Stimulated activated memory B cell treated with anti-CD40 and anti-IgM and Interleukin-4, amounts not matched to agents 10 μg/mL and 1 μg/mL and 100 μg/mL, for 72 hours (primary cell): ENCODE results near the gene PEX3.
"Not testable (repeated sequence)": the region's sequence is repeated elsewhere in the genome, so short reads cannot be mapped to it uniquely, and the experiment has no call there.

ENCODE experiments used
- ATAC-seq: fragments of 150-1000 bp; cut with Tn5 transposase; 2 replicates; pipeline ENCODE4 v1.10.0; 2021
- H3K27ac Mint-ChIP-seq: one replicate; pipeline ENCODE4 v1.8.0; 2022; ENCODE audit warnings: mild to moderate bottlenecking, mixed read lengths
- H3K27me3 Mint-ChIP-seq: one replicate; pipeline ENCODE4 v1.8.0; 2022; ENCODE audit warnings: mixed read lengths
- H3K36me3 Mint-ChIP-seq: one replicate; pipeline ENCODE4 v1.8.0; 2022; ENCODE audit warnings: mixed read lengths
- H3K4me1 Mint-ChIP-seq: one replicate; pipeline ENCODE4 v1.8.0; 2022; ENCODE audit warnings: mixed read lengths
- H3K4me3 Mint-ChIP-seq: one replicate; pipeline ENCODE4 v1.8.0; 2022; ENCODE audit warnings: mild to moderate bottlenecking, moderate library complexity, mixed read lengths
- H3K9me3 Mint-ChIP-seq: one replicate; pipeline ENCODE4 v1.8.0; 2022; ENCODE audit warnings: mixed read lengths

The PEX3 gene

GRCh38 chr6:143510326-143510725 lies 59.7 kb downstream of the PEX3 start:
- Mint-ChIP-seq H3K36me3 (peaks cover 24% of the 10 kb centered on the region), H3K4me1 (peaks cover 34% of the 10 kb centered on the region), H3K27ac (peak overlapping the region; percentile 95), H3K4me3 (peak overlapping the region; percentile 92)
- H3K9me3 Mint-ChIP-seq, ATAC-seq, H3K27me3 Mint-ChIP-seq: not testable (repeated sequence)

DNA sequence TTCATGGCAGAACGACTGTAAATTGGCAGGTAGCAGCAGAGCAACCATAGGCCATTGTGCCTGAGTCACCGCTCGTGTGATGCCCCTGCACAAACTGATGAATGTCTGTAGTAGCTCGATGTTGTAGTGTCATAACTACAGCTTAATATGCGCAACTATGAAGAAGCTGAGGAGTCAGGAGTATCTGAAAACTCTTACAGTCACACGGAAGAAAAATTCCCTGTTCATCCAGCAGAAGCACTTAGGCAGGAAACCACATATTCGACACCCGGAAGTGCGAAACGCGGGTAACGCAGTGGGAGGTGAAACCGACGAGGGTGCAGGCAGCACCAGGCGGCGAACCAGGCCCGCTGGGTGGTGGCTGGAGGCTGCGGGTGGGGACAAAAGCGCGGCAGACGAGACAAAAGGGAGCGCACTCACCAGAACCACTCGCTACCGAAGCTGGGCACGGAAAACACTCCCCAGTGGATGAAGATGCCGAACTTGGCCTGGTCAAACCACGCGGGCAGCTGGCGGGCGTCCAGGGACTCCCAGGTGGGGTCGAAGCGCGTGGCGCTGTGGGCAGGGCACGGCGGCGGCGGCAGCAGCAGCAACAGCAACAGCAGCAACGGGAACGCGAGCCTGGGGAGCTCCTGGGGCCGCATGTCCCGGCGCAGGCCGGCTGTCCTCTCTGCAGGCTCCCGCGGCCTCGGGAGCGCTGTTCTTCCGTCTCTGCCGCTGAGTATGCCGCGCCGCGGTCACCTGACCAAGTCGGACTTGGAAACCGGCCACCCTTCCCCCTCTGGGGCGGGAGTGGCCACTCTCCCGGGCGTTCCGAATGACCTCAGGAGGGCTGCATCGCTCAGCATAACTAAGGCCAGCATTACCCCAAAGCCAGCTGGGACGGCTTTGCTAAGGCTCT lies 60.6 kb downstream of the PEX3 start, which contains the start of gene FUCA2:
TSS of gene FUCA2 (minus strand) at position 730 of the 901 bp plus-strand sequence. CDS start at position 644, 86 bp downstream.
- H3K4me3 Mint-ChIP-seq, result peak within 1 kb of the TSS; percentile 92
- peaks cover 14% of the 10 kb centered on the region for H3K36me3 Mint-ChIP-seq
- no peaks in the 10 kb centered on the region for H3K27me3 Mint-ChIP-seq
- peak; percentile 82 for ATAC-seq
- no peaks in the 10 kb centered on the region for H3K9me3 Mint-ChIP-seq
- H3K27ac Mint-ChIP-seq, result peak within 1 kb of the TSS; percentile 95
- peaks cover 25% of the 10 kb centered on the region for H3K4me1 Mint-ChIP-seq

- Mint-ChIP-seq H3K27ac (no peak overlapping the region), H3K4me3 (peak overlapping the region; percentile 17), H3K4me1 (peaks cover 22% of the 10 kb centered on the region), H3K9me3 (no peaks in the 10 kb centered on the region), H3K36me3 (no peaks in the 10 kb centered on the region), H3K27me3 (no peaks in the 10 kb centered on the region)
- ATAC-seq, result no peak
These were observed 62.8 kb downstream of the PEX3 start for GRCh38 chr6:143513410-143513809.

DNA sequence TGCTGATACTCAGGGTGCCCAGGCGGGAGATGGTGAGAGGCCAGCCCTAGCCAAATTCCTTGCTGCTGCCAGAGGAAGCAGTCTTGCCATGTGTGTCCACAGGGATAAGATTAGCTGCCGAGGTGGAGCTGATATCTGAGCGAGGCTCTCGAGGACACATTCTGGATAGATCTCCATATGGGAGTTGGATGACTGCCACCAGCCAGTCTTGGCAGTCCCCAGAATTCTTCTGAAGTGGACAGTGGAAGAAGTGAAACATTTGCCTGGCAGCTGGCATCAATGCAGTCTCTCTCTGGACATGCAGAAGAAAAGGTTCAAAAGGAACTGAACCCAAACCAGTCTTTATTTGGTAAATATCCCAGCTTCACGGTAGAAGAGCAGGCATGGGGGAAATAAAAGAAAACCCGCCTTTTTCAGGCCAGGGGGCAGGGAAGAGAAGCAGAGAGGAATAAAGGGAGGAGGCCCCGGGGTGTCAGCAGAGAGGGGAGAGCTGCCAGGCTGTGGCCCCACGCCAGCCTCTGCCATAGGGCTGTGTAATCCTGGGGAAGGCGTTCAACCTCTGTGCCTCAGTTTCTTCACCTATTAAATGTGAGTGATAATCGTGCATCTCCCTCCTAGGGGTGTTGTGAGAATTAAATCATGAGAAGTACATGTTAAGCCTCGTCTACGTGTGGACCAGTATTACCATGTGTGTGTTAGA lies 64.6 kb downstream of the PEX3 start:
- Mint-ChIP-seq H3K27me3 (no peaks in the 10 kb centered on the region), H3K4me1 (peaks cover 13% of the 10 kb centered on the region), H3K4me3 (no peak overlapping the region), H3K36me3 (no peaks in the 10 kb centered on the region), H3K9me3 (no peaks in the 10 kb centered on the region), H3K27ac (no peak overlapping the region)
- no peak for ATAC-seq

DNA sequence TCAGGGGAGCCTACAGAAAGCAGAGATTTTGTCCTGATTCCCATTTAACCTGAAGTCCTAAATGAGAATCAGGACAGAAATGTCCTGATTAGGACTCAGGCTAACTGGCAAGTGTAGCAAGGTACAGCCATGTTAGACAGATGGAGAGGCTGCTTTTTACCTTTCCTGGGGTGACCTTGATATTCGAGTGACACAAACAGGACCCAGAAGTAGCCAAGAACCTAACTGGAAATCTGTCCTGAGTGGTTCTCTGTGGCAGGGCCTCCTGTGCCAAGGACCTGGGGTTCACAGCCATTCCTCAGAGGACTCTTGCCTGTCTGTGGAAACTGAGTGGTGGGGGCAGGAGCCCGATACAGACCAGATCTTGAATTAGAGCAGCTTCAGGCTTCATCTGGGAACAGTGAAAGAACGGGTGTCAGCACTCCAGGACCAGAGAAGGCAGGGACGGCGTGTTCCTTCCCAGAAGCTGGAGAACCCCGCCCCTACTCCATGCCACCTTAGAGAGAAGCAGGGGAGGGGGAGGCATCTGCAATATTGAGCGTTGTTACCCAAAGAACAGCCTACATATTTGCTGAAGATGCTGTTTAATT lies 65.3 kb downstream of the PEX3 start:
- peaks cover 13% of the 10 kb centered on the region for H3K4me1 Mint-ChIP-seq
- H3K27ac Mint-ChIP-seq, result no peak overlapping the region
- H3K36me3 Mint-ChIP-seq, result no peaks in the 10 kb centered on the region
- no peaks in the 10 kb centered on the region for H3K27me3 Mint-ChIP-seq
- ATAC-seq, result no peak
- H3K4me3 Mint-ChIP-seq, result no peak overlapping the region
- no peaks in the 10 kb centered on the region for H3K9me3 Mint-ChIP-seq

- no peaks in the 10 kb centered on the region for H3K9me3 Mint-ChIP-seq
- H3K4me1 Mint-ChIP-seq, result peaks cover 13% of the 10 kb centered on the region
- peak overlapping the region; percentile 57 for H3K27ac Mint-ChIP-seq
- H3K27me3 Mint-ChIP-seq, result no peaks in the 10 kb centered on the region
- no peak for ATAC-seq
- no peak overlapping the region for H3K4me3 Mint-ChIP-seq
- H3K36me3 Mint-ChIP-seq, result no peaks in the 10 kb centered on the region
These were observed 66.3 kb downstream of the PEX3 start for GRCh38 chr6:143516690-143517446.

DNA sequence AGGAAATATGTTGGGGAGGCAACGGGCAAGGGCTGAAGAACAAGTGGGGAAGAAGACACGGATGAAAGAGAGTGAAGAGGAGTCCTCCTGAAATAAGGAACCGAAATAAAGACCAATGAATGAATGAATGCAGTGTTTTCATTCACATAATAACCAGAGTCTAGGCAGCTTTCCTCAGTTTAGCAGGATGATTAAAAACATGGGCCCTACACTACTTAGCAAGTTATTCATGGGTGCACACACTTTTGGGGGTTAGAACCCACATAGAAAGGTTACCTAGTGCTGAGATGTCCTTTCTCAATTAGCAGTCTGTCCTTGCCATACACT lies 66.8 kb downstream of the PEX3 start:
- Mint-ChIP-seq H3K4me1 (peaks cover 13% of the 10 kb centered on the region), H3K27me3 (no peaks in the 10 kb centered on the region), H3K27ac (no peak overlapping the region), H3K36me3 (no peaks in the 10 kb centered on the region), H3K4me3 (no peak overlapping the region), H3K9me3 (no peaks in the 10 kb centered on the region)
- ATAC-seq, result no peak

DNA sequence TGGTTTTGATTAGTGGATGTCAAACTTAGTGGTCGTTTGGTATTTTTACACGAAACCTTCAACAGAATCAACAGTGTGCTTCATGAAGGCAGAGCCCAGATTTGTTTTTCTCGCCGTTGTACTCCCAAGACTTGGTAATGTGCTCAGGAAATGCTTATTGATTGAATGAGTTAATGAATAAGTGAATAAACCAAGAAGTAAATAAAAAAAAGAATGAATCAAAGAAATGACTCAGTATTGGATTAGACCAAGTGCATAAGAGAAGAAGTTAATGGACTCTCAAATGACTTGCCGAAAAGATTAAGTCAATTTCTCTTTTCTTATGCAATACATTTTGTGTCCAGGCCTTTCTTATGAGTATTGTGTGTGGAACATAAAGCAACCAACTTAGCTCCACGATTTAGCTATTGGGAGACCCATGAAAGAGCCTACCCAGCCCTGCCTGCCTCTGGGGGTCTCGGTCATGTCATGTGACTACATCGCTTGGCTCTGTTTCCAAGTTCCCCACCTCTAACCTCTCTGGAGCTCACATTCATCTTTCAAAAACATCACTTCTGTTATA lies 71.5 kb downstream of the PEX3 start:
- Mint-ChIP-seq H3K27me3 (no peaks in the 10 kb centered on the region), H3K27ac (no peak overlapping the region), H3K9me3 (peaks cover 2% of the 10 kb centered on the region), H3K4me3 (no peak overlapping the region), H3K36me3 (peaks cover 8% of the 10 kb centered on the region), H3K4me1 (peaks cover 4% of the 10 kb centered on the region)
- ATAC-seq, result no peak

- ATAC-seq, result no peak
These were observed 74.8 kb downstream of the PEX3 start for GRCh38 chr6:143525356-143525755.

DNA sequence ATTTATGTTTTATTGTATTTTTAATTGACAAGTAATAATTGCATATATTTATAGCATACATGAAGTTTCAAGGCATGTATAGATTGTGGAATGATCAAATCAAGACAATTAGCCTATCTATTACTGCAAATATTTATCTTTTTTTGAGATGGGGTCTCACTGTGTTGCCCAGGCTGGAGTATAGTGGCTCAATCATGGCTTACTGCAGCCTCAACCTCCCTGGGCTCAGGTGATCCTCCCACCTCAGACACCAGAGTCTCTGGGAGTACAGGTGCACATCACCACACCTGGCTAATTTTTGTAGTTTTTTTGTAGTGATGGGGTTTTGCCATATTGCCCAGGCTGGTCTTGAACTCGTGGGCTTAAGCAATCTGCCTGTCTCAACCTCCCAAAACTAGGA lies 77.1 kb downstream of the PEX3 start:
- H3K27ac Mint-ChIP-seq, result peak overlapping the region; percentile 79
- H3K4me1 Mint-ChIP-seq, result peaks cover 11% of the 10 kb centered on the region
- H3K27me3 Mint-ChIP-seq, result no peaks in the 10 kb centered on the region
- no peak overlapping the region for H3K4me3 Mint-ChIP-seq
- peaks cover 2% of the 10 kb centered on the region for H3K9me3 Mint-ChIP-seq
- ATAC-seq, result no peak
- peaks cover 8% of the 10 kb centered on the region for H3K36me3 Mint-ChIP-seq

More at GRCh38 chr6:143525356-143525755, 74.8 kb downstream of the PEX3 start:
- no peak overlapping the region for H3K4me3 Mint-ChIP-seq
- no peaks in the 10 kb centered on the region for H3K27me3 Mint-ChIP-seq
- peaks cover 8% of the 10 kb centered on the region for H3K36me3 Mint-ChIP-seq
- H3K27ac Mint-ChIP-seq, result no peak overlapping the region
- H3K4me1 Mint-ChIP-seq, result peaks cover 11% of the 10 kb centered on the region
- H3K9me3 Mint-ChIP-seq, result peaks cover 2% of the 10 kb centered on the region

DNA sequence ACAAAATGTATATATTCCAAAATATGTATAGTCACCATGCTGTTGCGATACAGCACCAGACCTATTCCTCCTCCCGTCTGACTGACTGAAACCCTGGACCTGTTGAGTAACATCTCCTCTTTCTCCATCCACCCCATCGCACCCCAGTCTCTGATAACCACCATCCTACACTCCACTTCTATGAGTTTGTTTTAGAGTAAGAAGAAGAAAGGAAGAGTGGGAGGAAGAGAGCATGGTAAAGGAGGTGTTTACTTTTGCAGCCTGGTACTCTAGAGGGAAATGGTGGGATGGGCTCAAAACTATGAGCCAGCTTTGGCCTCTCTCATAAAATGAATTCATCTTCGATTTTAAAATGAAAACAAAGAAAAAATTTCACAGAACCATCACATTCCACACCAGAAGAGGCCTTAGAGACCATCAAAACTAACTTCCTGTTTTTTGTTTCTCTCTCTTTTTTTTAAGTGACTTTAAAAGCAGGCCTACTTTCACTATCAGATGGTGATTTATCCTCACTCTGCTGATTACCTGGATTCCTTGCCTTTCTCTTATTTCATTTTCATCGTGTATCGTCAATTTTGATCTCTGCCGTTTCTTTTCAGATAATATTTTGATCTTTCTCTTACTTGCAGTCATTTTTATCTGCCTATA lies 77.7 kb downstream of the PEX3 start:
- peak overlapping the region; percentile 79 for H3K27ac Mint-ChIP-seq
- H3K27me3 Mint-ChIP-seq, result no peaks in the 10 kb centered on the region
- no peak overlapping the region for H3K4me3 Mint-ChIP-seq
- peaks cover 8% of the 10 kb centered on the region for H3K36me3 Mint-ChIP-seq
- peaks cover 2% of the 10 kb centered on the region for H3K9me3 Mint-ChIP-seq
- peaks cover 11% of the 10 kb centered on the region for H3K4me1 Mint-ChIP-seq
- ATAC-seq, result peak; percentile 58

- no peaks in the 10 kb centered on the region for H3K9me3 Mint-ChIP-seq
- H3K4me3 Mint-ChIP-seq, result no peak overlapping the region
- H3K27me3 Mint-ChIP-seq, result no peaks in the 10 kb centered on the region
- peaks cover 11% of the 10 kb centered on the region for H3K4me1 Mint-ChIP-seq
- H3K27ac Mint-ChIP-seq, result peak overlapping the region; percentile 79
- no peak for ATAC-seq
- H3K36me3 Mint-ChIP-seq, result peaks cover 3% of the 10 kb centered on the region
These were observed 78.5 kb downstream of the PEX3 start for GRCh38 chr6:143529095-143529494.

- Mint-ChIP-seq H3K4me3 (no peak overlapping the region), H3K36me3 (no peaks in the 10 kb centered on the region), H3K4me1 (peaks cover 30% of the 10 kb centered on the region), H3K9me3 (no peaks in the 10 kb centered on the region), H3K27me3 (no peaks in the 10 kb centered on the region), H3K27ac (no peak overlapping the region)
- ATAC-seq, result no peak
These were observed 81.3 kb downstream of the PEX3 start for GRCh38 chr6:143531720-143532499.

DNA sequence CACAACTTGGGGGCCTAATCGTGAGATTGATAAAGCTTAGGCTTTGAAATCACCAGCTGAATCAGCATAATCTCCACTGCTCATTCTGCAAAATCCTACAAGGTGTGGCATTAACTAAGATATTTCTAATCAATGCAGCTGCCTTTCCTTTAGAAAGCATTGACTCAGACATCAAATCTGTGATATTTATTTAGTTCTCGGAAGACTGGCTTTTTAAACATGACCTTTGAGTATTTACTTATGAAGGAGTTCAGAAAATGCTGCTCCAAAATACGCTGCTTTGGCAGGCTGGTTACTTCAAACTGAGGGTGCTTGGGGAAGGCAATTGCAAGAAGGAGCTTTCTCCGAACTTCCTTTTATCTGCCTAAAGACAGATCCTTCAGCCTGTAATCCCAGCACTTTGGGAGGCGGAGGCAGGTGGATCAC lies 84.6 kb downstream of the PEX3 start:
- Mint-ChIP-seq H3K4me3 (no peak overlapping the region), H3K4me1 (peaks cover 33% of the 10 kb centered on the region), H3K36me3 (no peaks in the 10 kb centered on the region), H3K27ac (peak overlapping the region; percentile 83), H3K9me3 (no peaks in the 10 kb centered on the region), H3K27me3 (no peaks in the 10 kb centered on the region)
- no peak for ATAC-seq
